Neural progenitor cell (in vitro differentiated cells): ENCODE results near the gene COL4A2. TPM values are rescaled to one million over a fixed set of nuclear protein-coding genes. Genes with fewer than 3 reads are reported as not detected.

Source experiments
- DNase-seq: peaks from one replicate; pipeline ENCODE4 v3.0.0-alpha.2; 2016; ENCODE audit warnings: low spot score
- H2AFZ ChIP-seq: fragments of 200-600 bp; sonication (generic); replicated peaks from 2 replicates; pipeline ENCODE4 v1.6.1; 2016; ENCODE audit warnings: antibody characterized with exemption
- H3F3A ChIP-seq: fragments of 200-600 bp; sonication (generic); 2 replicates; pipeline ENCODE4 v1.6.1; 2016; ENCODE audit warnings: antibody characterized with exemption, low read depth
- H3K27ac ChIP-seq: fragments of 200-600 bp; sonication (generic); 2 replicates; pipeline ENCODE4 v1.5.1; 2016; ENCODE audit warnings: mild to moderate bottlenecking
- H3K27me3 ChIP-seq: fragments of 200-600 bp; sonication (generic); 2 replicates; pipeline ENCODE4 v1.6.1; 2016; ENCODE audit warnings: mild to moderate bottlenecking, moderate library complexity
- H3K36me3 ChIP-seq: fragments of 200-600 bp; sonication (generic); 2 replicates; pipeline ENCODE4 v1.5.1; 2016
- H3K4me1 ChIP-seq: fragments of 200-600 bp; sonication (generic); 2 replicates; pipeline ENCODE4 v1.6.1; 2016; ENCODE audit warnings: mixed run types
- H3K4me2 ChIP-seq: fragments of 200-600 bp; sonication (generic); 2 replicates; pipeline ENCODE4 v1.6.1; 2016
- H3K4me3 ChIP-seq: fragments of 200-600 bp; sonication (generic); 2 replicates; pipeline ENCODE4 v1.5.1; 2016
- H3K79me2 ChIP-seq: fragments of 200-600 bp; sonication (generic); 2 replicates; pipeline ENCODE4 v1.6.1; 2016; ENCODE audit warnings: low read depth
- H3K9ac ChIP-seq: fragments of 200-600 bp; sonication (generic); 2 replicates; pipeline ENCODE4 v1.6.1; 2016
- H3K9me3 ChIP-seq: fragments of 200-600 bp; sonication (generic); 2 replicates; pipeline ENCODE4 v1.5.1; 2016; ENCODE audit warnings: low read depth
- H4K20me1 ChIP-seq: fragments of 200-600 bp; sonication (generic); 2 replicates; pipeline ENCODE4 v1.6.1; 2016; ENCODE audit warnings: low read depth
- H3K27ac Mint-ChIP-seq: 3 replicates; pipeline ENCODE4 v1.8.0; 2021; ENCODE audit warnings: mixed read lengths
- H3K27me3 Mint-ChIP-seq: 2 replicates; pipeline ENCODE4 v1.8.0; 2022; ENCODE audit warnings: low read depth, mild to moderate bottlenecking, inconsistent platforms, moderate library complexity, mixed read lengths; ENCODE audit not compliant: insufficient read depth
- H3K36me3 Mint-ChIP-seq: 3 replicates; pipeline ENCODE4 v1.8.0; 2021; ENCODE audit warnings: mixed read lengths
- H3K4me1 Mint-ChIP-seq: 3 replicates; pipeline ENCODE4 v1.8.0; 2021; ENCODE audit warnings: mixed read lengths
- H3K4me3 Mint-ChIP-seq: 3 replicates; pipeline ENCODE4 v1.8.0; 2021; ENCODE audit warnings: mild to moderate bottlenecking, moderate library complexity, mixed read lengths
- H3K9me3 Mint-ChIP-seq: 3 replicates; pipeline ENCODE4 v1.8.0; 2020; ENCODE audit warnings: mixed read lengths
- CTCF ChIP-seq: fragments of 200-600 bp; sonication (generic); IDR thresholded peaks from 2 replicates; pipeline ENCODE4 v1.5.1; 2017; ENCODE audit warnings: antibody characterized with exemption, mild to moderate bottlenecking
- EZH2 ChIP-seq: fragments of 200-600 bp; sonication (generic); IDR thresholded peaks from 2 replicates; pipeline ENCODE4 v1.6.1; 2017; ENCODE audit warnings: antibody characterized with exemption, mild to moderate bottlenecking, moderate library complexity
- EZH2phosphoT487 ChIP-seq: fragments of 200-600 bp; sonication (generic); IDR thresholded peaks from 2 replicates; pipeline ENCODE4 v1.6.1; 2017; ENCODE audit warnings: antibody characterized with exemption
- total RNA-seq: library from RNA; depleted of rRNA; stranded (reverse); fragments of >200 nt; gene quantifications from 2 replicates; pipeline ENCODE4 v1.2.3, GENCODE V29; 2015; ENCODE audit warnings: low replicate concordance

COL4A2 gene
- total RNA-seq, 1 donor from 2014 or later: 73.6 TPM

GRCh38 chr13:110474713-110475112, 167.6 kb downstream of the COL4A2 start:
- H3F3A ChIP-seq: no peaks in the 10 kb centered on the region
- no peaks in the 10 kb centered on the region for H4K20me1 ChIP-seq
- H3K9ac ChIP-seq: no peak overlapping the region
- no peak overlapping the region for H3K4me3 ChIP-seq
- H3K36me3 Mint-ChIP-seq: peaks cover 37% of the 10 kb centered on the region
- H3K9me3 Mint-ChIP-seq: no peaks in the 10 kb centered on the region
- H3K79me2 ChIP-seq: no peaks in the 10 kb centered on the region
- no peak overlapping the region for H3K27ac ChIP-seq
- no peaks in the 10 kb centered on the region for H3K4me1 Mint-ChIP-seq
- H3K4me1 ChIP-seq: peaks cover 5% of the 10 kb centered on the region
- no peak overlapping the region for H3K4me2 ChIP-seq
- TF ChIP-seq EZH2 (no peak), CTCF (no peak), EZH2phosphoT487 (no peak)
- no peak overlapping the region for H3K27ac Mint-ChIP-seq
- H3K27me3 Mint-ChIP-seq: peaks cover 4% of the 10 kb centered on the region
- H3K4me3 Mint-ChIP-seq: no peak overlapping the region
- no peaks in the 10 kb centered on the region for H3K36me3 ChIP-seq
- no peaks in the 10 kb centered on the region for H3K9me3 ChIP-seq
- H3K27me3 ChIP-seq: no peaks in the 10 kb centered on the region
- H2AFZ ChIP-seq: no peak overlapping the region
- DNase-seq: no peak

GRCh38 chr13:110475117-110475516, 168.0 kb downstream of the COL4A2 start:
- H2AFZ ChIP-seq: no peak overlapping the region
- peaks cover 4% of the 10 kb centered on the region for H3K27me3 Mint-ChIP-seq
- H4K20me1 ChIP-seq: no peaks in the 10 kb centered on the region
- H3F3A ChIP-seq: no peaks in the 10 kb centered on the region
- H3K4me2 ChIP-seq: no peak overlapping the region
- no peak overlapping the region for H3K27ac ChIP-seq
- H3K36me3 Mint-ChIP-seq: peaks cover 37% of the 10 kb centered on the region
- peaks cover 5% of the 10 kb centered on the region for H3K4me1 ChIP-seq
- H3K4me3 Mint-ChIP-seq: no peak overlapping the region
- DNase-seq: no peak
- no peaks in the 10 kb centered on the region for H3K27me3 ChIP-seq
- H3K4me1 Mint-ChIP-seq: no peaks in the 10 kb centered on the region
- H3K79me2 ChIP-seq: no peaks in the 10 kb centered on the region
- H3K9me3 ChIP-seq: no peaks in the 10 kb centered on the region
- H3K9ac ChIP-seq: no peak overlapping the region
- H3K36me3 ChIP-seq: no peaks in the 10 kb centered on the region
- no peak overlapping the region for H3K27ac Mint-ChIP-seq
- no peak overlapping the region for H3K4me3 ChIP-seq
- no peaks in the 10 kb centered on the region for H3K9me3 Mint-ChIP-seq
- TF ChIP-seq EZH2 (no peak), CTCF (no peak), EZH2phosphoT487 (no peak)

- DNase-seq: no peak
- H3K4me1 Mint-ChIP-seq: no peaks in the 10 kb centered on the region
- no peaks in the 10 kb centered on the region for H3F3A ChIP-seq
- no peak overlapping the region for H3K4me3 ChIP-seq
- H3K9me3 Mint-ChIP-seq: no peaks in the 10 kb centered on the region
- H3K27me3 ChIP-seq: no peaks in the 10 kb centered on the region
- H2AFZ ChIP-seq: no peak overlapping the region
- no peaks in the 10 kb centered on the region for H3K36me3 ChIP-seq
- H3K27ac Mint-ChIP-seq: no peak overlapping the region
- H4K20me1 ChIP-seq: no peaks in the 10 kb centered on the region
- H3K79me2 ChIP-seq: no peaks in the 10 kb centered on the region
- H3K9ac ChIP-seq: no peak overlapping the region
- peak overlapping the region; percentile 27 for H3K4me3 Mint-ChIP-seq
- peaks cover 5% of the 10 kb centered on the region for H3K27me3 Mint-ChIP-seq
- no peaks in the 10 kb centered on the region for H3K9me3 ChIP-seq
- TF ChIP-seq EZH2phosphoT487: no peak
- TF ChIP-seq EZH2: no peak
- no peak for TF ChIP-seq CTCF
- no peak overlapping the region for H3K27ac ChIP-seq
- peaks cover 33% of the 10 kb centered on the region for H3K36me3 Mint-ChIP-seq
- peaks cover 5% of the 10 kb centered on the region for H3K4me1 ChIP-seq
- no peak overlapping the region for H3K4me2 ChIP-seq
Observed at GRCh38 chr13:110475550-110476219, 168.6 kb downstream of the COL4A2 start.
